GM20000 (cell line): Measurements from ENCODE around the gene MBNL3.
"Not testable (repeated sequence)": the region's sequence is repeated elsewhere in the genome, so short reads cannot be mapped to it uniquely, and the experiment has no call there.

Source experiments
- DNase-seq: peaks from one replicate; pipeline ENCODE4 v3.0.0; 2012; ENCODE audit warnings: low spot score
- CTCF ChIP-seq: IDR thresholded peaks from 2 replicates; pipeline ENCODE4 v1.5.1; 2012; ENCODE audit warnings: mild to moderate bottlenecking, control low read depth; ENCODE audit errors: extremely low read depth, missing control alignments

The MBNL3 gene

DNA sequence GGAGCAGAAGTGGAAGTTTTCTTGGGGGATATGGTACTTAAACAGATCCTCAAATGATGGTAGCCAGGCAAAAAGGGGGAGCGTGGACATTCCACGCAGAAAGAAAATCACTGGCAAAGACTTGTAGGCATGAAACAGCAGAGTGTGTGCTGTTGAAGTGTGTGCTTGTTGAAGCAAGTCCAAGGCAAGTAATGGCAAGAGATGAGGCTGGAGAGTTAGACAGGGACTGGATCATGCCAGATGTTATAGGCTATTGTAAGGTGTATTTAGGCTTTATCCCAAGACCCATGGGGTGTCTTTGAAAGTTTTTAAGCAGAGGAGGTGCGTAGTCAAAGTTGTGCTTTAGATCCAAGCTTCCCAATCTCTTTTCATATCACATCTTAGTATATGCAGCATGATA is 124.5 kb downstream of the MBNL3 start:
- no peak for DNase-seq
- no peak for TF ChIP-seq CTCF

DNA sequence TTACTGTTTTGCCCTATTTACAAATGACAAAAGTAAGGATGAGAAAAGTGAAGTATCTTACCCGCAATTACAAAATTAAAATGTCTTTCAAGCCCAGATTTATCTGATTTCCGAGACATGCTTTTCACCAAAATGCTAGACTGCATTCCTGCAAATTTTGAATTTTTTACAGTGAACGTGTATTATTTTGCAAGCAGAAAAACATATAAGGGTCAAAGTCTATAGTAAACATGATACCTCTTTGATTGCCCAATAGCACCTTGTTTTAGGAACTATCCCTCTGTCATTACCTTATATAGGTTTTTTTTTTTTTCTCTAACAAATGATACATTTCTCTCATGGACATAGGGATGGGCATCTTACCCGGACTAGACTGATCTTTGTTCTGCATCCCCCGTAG is 135.4 kb downstream of the MBNL3 start:
- no peak for TF ChIP-seq CTCF
- no peak for DNase-seq

DNA sequence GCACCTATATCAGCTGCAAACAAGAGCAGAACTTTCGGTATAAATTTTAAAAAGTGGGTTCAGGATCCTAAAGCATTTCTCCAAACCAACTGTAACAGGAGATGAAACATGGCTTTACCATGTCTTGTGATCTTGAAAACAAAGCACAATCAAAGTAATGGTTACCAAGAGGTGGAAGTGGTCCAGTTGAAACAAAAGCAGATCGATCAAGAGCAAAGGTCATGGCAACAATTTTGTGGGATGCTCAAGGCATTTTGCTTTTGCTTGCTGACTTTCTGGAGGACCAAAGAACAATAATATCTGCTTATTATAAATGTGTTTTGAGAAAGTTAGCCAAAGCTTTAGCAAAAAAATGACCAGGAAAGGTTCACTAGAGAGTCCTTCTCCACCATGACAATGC is 152.7 kb downstream of the MBNL3 start:
- DNase-seq: no peak
- no peak for TF ChIP-seq CTCF

- DNase-seq: no peak
- no peak for TF ChIP-seq CTCF
Measured at GRCh38 chrX:132333351-132333750, 155.5 kb downstream of the MBNL3 start.

DNA sequence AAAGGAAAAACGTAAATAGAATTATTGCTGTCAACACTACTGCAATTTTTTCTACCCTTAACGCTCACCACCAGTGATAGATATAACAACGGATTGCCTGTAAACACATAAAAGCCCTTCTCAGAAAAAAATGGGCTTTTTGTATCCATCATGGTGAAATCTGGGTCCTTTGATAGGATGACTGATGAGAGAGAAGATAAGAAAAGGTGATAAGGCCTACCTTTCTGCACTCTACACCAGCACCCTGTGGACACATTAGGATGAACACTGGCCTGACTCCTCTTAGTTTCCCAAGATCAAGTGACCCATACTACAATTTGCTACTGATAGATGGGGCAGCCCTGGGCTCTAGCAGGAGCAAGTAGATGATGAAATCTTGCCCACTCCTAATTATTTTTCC is 157.3 kb downstream of the MBNL3 start:
- no peak for TF ChIP-seq CTCF
- DNase-seq: no peak

DNA sequence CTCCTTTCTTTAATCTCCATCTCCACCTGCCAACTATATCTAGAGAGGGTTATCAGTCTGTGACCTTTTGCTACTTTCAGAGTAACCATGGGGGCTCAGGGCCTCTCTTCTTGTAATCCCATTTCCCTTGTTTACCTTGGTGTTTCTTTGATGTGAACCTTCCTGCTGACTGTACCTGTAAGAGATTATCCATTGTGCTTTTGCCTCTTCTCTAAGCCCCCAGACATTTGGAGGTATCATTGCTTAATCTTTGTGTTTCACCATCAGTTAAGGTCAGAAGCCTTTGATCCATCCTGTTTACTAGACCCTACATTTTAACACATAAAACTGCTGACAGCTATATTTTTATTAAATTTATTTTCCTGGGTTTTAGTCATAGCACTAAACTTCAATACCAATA is 157.8 kb downstream of the MBNL3 start:
- no peak for DNase-seq
- TF ChIP-seq CTCF: no peak

DNA sequence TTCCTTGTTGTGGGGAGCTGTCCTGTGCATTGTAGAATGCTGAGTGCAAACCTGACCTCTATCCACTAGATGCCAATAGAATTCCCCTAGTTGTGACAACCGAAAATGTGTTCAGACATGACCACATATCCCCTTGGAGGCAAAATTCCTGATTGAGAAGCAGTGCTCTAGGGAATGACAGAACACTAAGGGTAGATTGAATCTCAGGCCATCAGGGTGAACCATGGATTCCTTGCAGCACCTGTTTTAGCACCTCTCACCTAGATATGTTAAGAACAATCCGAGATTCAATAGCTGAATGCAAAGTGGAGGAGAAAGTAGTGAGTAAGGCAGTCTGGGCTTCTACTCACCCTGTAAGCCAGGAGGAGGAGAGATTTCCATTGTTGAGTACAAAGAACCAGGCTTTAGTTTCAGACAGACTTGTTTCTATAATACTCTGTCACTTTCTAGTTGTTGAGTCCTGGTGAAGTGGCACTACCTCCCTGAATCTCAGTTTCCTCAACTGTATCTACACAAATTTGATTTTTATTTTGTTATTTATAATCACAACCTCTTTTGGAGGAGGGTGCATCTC is 158.6 kb downstream of the MBNL3 start:
- no peak for DNase-seq
- no peak for TF ChIP-seq CTCF

GRCh38 chrX:132326960-132327359 is 161.9 kb downstream of the MBNL3 start:
- DNase-seq: not testable (repeated sequence)
